Calu3 (cell line): Measurements from ENCODE around the gene IDUA. TPM values are rescaled to one million over a fixed set of nuclear protein-coding genes. Genes with fewer than 3 reads are reported as not detected.
A peak's percentile ranks its signal among the peaks of the same experiment; 100 is the strongest.

Experiments used
- BruUV-seq: library from RNA; stranded (reverse); fragments of 400-500 nt; replicated peaks from 2 replicates; lab custom pipeline; 2021; lab: Mats Ljungman, UMichigan
- CTCF ChIA-PET: fragments of 300-600 bp; sonication (Branson Sonifier 250); formaldehyde crosslinking; loops from one replicate; lab custom pipeline; 2022; ENCODE audit warnings: antibody characterized with exemption; lab: Charles Lee
- DNase-seq: peaks from one replicate; pipeline ENCODE4 v3.0.0; 2022
- H3K27ac Mint-ChIP-seq: one replicate; pipeline ENCODE4 v1.8.0; 2022; ENCODE audit warnings: mixed read lengths; ENCODE audit not compliant: unreplicated experiment
- H3K27me3 Mint-ChIP-seq: one replicate; pipeline ENCODE4 v1.8.0; 2022; ENCODE audit warnings: mixed read lengths; ENCODE audit not compliant: unreplicated experiment
- H3K36me3 Mint-ChIP-seq: one replicate; pipeline ENCODE4 v1.8.0; 2022; ENCODE audit warnings: mild to moderate bottlenecking, moderate library complexity, mixed read lengths; ENCODE audit not compliant: insufficient read depth, unreplicated experiment
- H3K4me1 Mint-ChIP-seq: one replicate; pipeline ENCODE4 v1.8.0; 2022; ENCODE audit warnings: mild to moderate bottlenecking, low read depth, mixed read lengths; ENCODE audit not compliant: unreplicated experiment
- H3K4me3 Mint-ChIP-seq: one replicate; pipeline ENCODE4 v1.8.0; 2022; ENCODE audit warnings: mild to moderate bottlenecking, low read depth, moderate library complexity, mixed read lengths; ENCODE audit not compliant: unreplicated experiment
- H3K9me3 Mint-ChIP-seq: one replicate; pipeline ENCODE4 v1.8.0; 2022; ENCODE audit warnings: low read depth, mixed read lengths; ENCODE audit not compliant: unreplicated experiment
- CTCF ChIP-seq: fragments of 200-600 bp; IDR thresholded peaks from one replicate; pipeline ENCODE4 v1.8.0; 2022; ENCODE audit warnings: antibody characterized with exemption; ENCODE audit not compliant: unreplicated experiment
- intact Hi-C: fragments of 100-400 bp; cut with micrococcal nuclease; formaldehyde crosslinking; loops from one replicate; pipeline ENCODE4 v1.10.0; 2022; ENCODE audit not compliant: unreplicated experiment
- total RNA-seq: library from RNA; stranded (reverse); gene quantifications from 2 replicates; pipeline ENCODE4 v1.2.3, GENCODE V29; 2022

IDUA gene
- total RNA-seq, 1 experiment from 2014 or later, result 38.8 TPM

- Mint-ChIP-seq H3K4me3 (no peak overlapping the region), H3K27ac (no peak overlapping the region), H3K36me3 (peaks cover 21% of the 10 kb centered on the region), H3K9me3 (no peaks in the 10 kb centered on the region), H3K27me3 (no peaks in the 10 kb centered on the region), H3K4me1 (no peaks in the 10 kb centered on the region)
- no TSS peak for BruUV-seq
- CTCF ChIA-PET, result no interaction called here
- no peak for DNase-seq
- intact Hi-C loops, result no loop called here
- no peak for TF ChIP-seq CTCF
Observed at GRCh38 chr4:1030559-1030958, 43.7 kb downstream of the IDUA start.

GRCh38 chr4:1031346-1031745, 44.5 kb downstream of the IDUA start:
- Mint-ChIP-seq H3K36me3 (peaks cover 17% of the 10 kb centered on the region), H3K27me3 (no peaks in the 10 kb centered on the region), H3K9me3 (no peaks in the 10 kb centered on the region), H3K27ac (no peak overlapping the region), H3K4me3 (no peak overlapping the region), H3K4me1 (no peaks in the 10 kb centered on the region)
- TF ChIP-seq CTCF, result no peak
- intact Hi-C loops, result no loop called here
- DNase-seq, result no peak
- CTCF ChIA-PET, result no interaction called here
- BruUV-seq, result no TSS peak

GRCh38 chr4:1031956-1032795, 45.3 kb downstream of the IDUA start:
- DNase-seq, result peak; percentile 38
- CTCF ChIA-PET, result no interaction called here

GRCh38 chr4:1032861-1033260, 46.0 kb downstream of the IDUA start:
- H3K27me3 Mint-ChIP-seq, result no peaks in the 10 kb centered on the region
- H3K4me1 Mint-ChIP-seq, result no peaks in the 10 kb centered on the region
- H3K9me3 Mint-ChIP-seq, result no peaks in the 10 kb centered on the region
- intact Hi-C loops, result no loop called here
- no peak overlapping the region for H3K4me3 Mint-ChIP-seq
- H3K36me3 Mint-ChIP-seq, result peaks cover 6% of the 10 kb centered on the region
- no peak for TF ChIP-seq CTCF
- no TSS peak for BruUV-seq
- CTCF ChIA-PET, result no interaction called here
- no peak for DNase-seq
- no peak overlapping the region for H3K27ac Mint-ChIP-seq

More at GRCh38 chr4:1031956-1032795, 45.3 kb downstream of the IDUA start:
- Mint-ChIP-seq H3K9me3 (no peaks in the 10 kb centered on the region), H3K27ac (no peak overlapping the region), H3K4me1 (no peaks in the 10 kb centered on the region), H3K4me3 (no peak overlapping the region), H3K36me3 (peaks cover 10% of the 10 kb centered on the region), H3K27me3 (no peaks in the 10 kb centered on the region)
- intact Hi-C loops, result no loop called here
- no peak for TF ChIP-seq CTCF
- BruUV-seq, result no TSS peak
